Right lobe of liver (tissue), 4 donors: ENCODE results near the gene ITPR2.

Experiments used
- CTCF ChIP-seq, 4 donors: fragments of 200-600 bp in 3 of 4; fragments of 450-650 bp in 1 of 4; IDR thresholded peaks; one replicate each; pipeline versions ENCODE4 v1.5.1 to v1.8.0; 2016 to 2022; ENCODE audit warnings: antibody characterized with exemption in 4 of 4, mild to moderate bottlenecking in 2 of 4
- POLR2A ChIP-seq: fragments of 450-650 bp; IDR thresholded peaks from one replicate; pipeline ENCODE4 v1.6.1; 2017; ENCODE audit warnings: antibody characterized with exemption, mild to moderate bottlenecking
- donor health status: DM: no; HTN: no; CAD: no.
- donor health status: DM: no; HTN: no; CAD: no.
- donor health status: DM: no; HTN: yes; CAD: no.

- no peak for TF ChIP-seq POLR2A
- TF ChIP-seq CTCF (IDR thresholded peaks at IDR 0.05), result no peak
These were observed 256.7 kb downstream of the ITPR2 start for GRCh38 chr12:26576266-26576665.
